Progenitor cell of endocrine pancreas (in vitro differentiated cells): ENCODE data around the gene ATG7. TPM values are rescaled to one million over a fixed set of nuclear protein-coding genes. Genes with fewer than 3 reads are reported as not detected.

Experiments
- DNase-seq: peaks from one replicate; pipeline ENCODE4 v3.0.0; 2021; ENCODE audit warnings: low spot score; ENCODE audit not compliant: unreplicated experiment
- H3K27ac Mint-ChIP-seq: 2 replicates; pipeline ENCODE4 v1.8.0; 2021; ENCODE audit warnings: mild to moderate bottlenecking, moderate library complexity, mixed read lengths
- H3K27me3 Mint-ChIP-seq: 2 replicates; pipeline ENCODE4 v1.8.0; 2021; ENCODE audit warnings: mixed read lengths
- H3K36me3 Mint-ChIP-seq: 2 replicates; pipeline ENCODE4 v1.8.0; 2022; ENCODE audit warnings: mixed read lengths; ENCODE audit not compliant: insufficient read depth
- H3K4me1 Mint-ChIP-seq: 2 replicates; pipeline ENCODE4 v1.8.0; 2021; ENCODE audit warnings: low read depth, mixed read lengths
- H3K4me3 Mint-ChIP-seq: 2 replicates; pipeline ENCODE4 v1.8.0; 2021; ENCODE audit warnings: low read depth, mild to moderate bottlenecking, moderate library complexity, mixed read lengths
- H3K9me3 Mint-ChIP-seq: 2 replicates; pipeline ENCODE4 v1.8.0; 2021; ENCODE audit warnings: low read depth, mixed read lengths
- CTCF ChIP-seq: fragments of 200-600 bp; sonication (generic); IDR thresholded peaks from one replicate; pipeline ENCODE4 v1.5.0; 2021; ENCODE audit warnings: antibody characterized with exemption, mild to moderate bottlenecking; ENCODE audit not compliant: unreplicated experiment
- total RNA-seq: library from RNA; stranded (reverse); gene quantifications from 2 replicates; pipeline ENCODE4 v1.2.1, GENCODE V29; 2021

Gene ATG7
- total RNA-seq, 1 donor from 2014 or later, result 29.1 TPM

GRCh38 chr3:11552289-11553264 lies 280.4 kb downstream of the ATG7 start:
- Mint-ChIP-seq H3K27ac (peak overlapping the region; percentile 56), H3K36me3 (peaks cover 33% of the 10 kb centered on the region), H3K9me3 (no peaks in the 10 kb centered on the region), H3K4me3 (no peak overlapping the region), H3K27me3 (no peaks in the 10 kb centered on the region), H3K4me1 (peaks cover 2% of the 10 kb centered on the region)
- no peak for DNase-seq
- no peak for TF ChIP-seq CTCF

- H3K9me3 Mint-ChIP-seq, result no peaks in the 10 kb centered on the region
- peaks cover 4% of the 10 kb centered on the region for H3K4me1 Mint-ChIP-seq
- H3K27ac Mint-ChIP-seq, result peak overlapping the region; percentile 69
- peaks cover 35% of the 10 kb centered on the region for H3K36me3 Mint-ChIP-seq
- no peaks in the 10 kb centered on the region for H3K27me3 Mint-ChIP-seq
- H3K4me3 Mint-ChIP-seq, result no peak overlapping the region
- TF ChIP-seq CTCF, result no peak
- DNase-seq, result no peak
These were observed 281.4 kb downstream of the ATG7 start for GRCh38 chr3:11553436-11554235.

- H3K27me3 Mint-ChIP-seq, result no peaks in the 10 kb centered on the region
- H3K4me3 Mint-ChIP-seq, result no peak overlapping the region
- no peak overlapping the region for H3K27ac Mint-ChIP-seq
- no peaks in the 10 kb centered on the region for H3K9me3 Mint-ChIP-seq
- no peak for DNase-seq
- H3K4me1 Mint-ChIP-seq, result peaks cover 4% of the 10 kb centered on the region
- peaks cover 34% of the 10 kb centered on the region for H3K36me3 Mint-ChIP-seq
- TF ChIP-seq CTCF, result no peak
These were observed 282.0 kb downstream of the ATG7 start for GRCh38 chr3:11554236-11554610.

GRCh38 chr3:11554666-11555065 lies 282.5 kb downstream of the ATG7 start:
- H3K4me3 Mint-ChIP-seq, result no peak overlapping the region
- peaks cover 32% of the 10 kb centered on the region for H3K36me3 Mint-ChIP-seq
- DNase-seq, result no peak
- H3K27me3 Mint-ChIP-seq, result no peaks in the 10 kb centered on the region
- TF ChIP-seq CTCF, result no peak
- H3K9me3 Mint-ChIP-seq, result no peaks in the 10 kb centered on the region
- peaks cover 4% of the 10 kb centered on the region for H3K4me1 Mint-ChIP-seq
- no peak overlapping the region for H3K27ac Mint-ChIP-seq

- TF ChIP-seq CTCF, result no peak
- Mint-ChIP-seq H3K27me3 (no peaks in the 10 kb centered on the region), H3K27ac (peak overlapping the region; percentile 77), H3K9me3 (no peaks in the 10 kb centered on the region), H3K36me3 (peaks cover 32% of the 10 kb centered on the region), H3K4me3 (no peak overlapping the region), H3K4me1 (peaks cover 4% of the 10 kb centered on the region)
- no peak for DNase-seq
These were observed 283.1 kb downstream of the ATG7 start for GRCh38 chr3:11555211-11555782.
